CD4-positive, alpha-beta T cell treated with Interleukin-4 for 4 hours (primary cell): ENCODE results near the gene CDCP2.

Experiments used
- DNase-seq: peaks from one replicate; pipeline ENCODE4 v3.0.0-alpha.2; 2020

Gene CDCP2

DNA sequence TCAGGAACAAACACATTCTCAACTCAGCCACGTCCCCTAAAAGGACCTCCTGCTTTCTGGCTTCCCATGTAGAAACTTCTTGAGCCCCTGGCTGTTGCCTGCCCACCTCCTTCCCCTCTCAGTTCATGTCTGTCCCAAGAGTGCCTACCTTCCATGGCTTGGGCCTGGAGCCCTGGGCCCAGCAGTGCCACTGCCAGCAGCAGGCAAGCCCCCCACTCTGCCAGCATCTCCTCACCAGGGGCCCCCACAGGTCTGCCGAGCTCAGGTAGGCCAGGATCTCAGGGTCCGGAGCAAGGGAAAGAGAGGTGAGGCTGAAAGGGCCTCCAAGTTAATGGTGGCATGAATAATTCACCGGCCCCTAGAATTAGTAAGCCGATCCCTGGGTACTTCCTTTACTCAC lies at the start of gene CDCP2:
Gene CDCP2, minus strand, starts transcription at position 305 of the 400 bp plus-strand sequence. Its CDS starts 78 bp downstream, at position 227.
- no peak for DNase-seq

GRCh38 chr1:54200519-54200997 lies 47.8 kb upstream of the CDCP2 start:
- DNase-seq = no peak

GRCh38 chr1:54199765-54200518 lies 47.1 kb upstream of the CDCP2 start, which contains the start of the genes CYB5RL and MRPL37:
Gene CYB5RL, minus strand, starts transcription at chr1:54200030. Its CDS starts 4,414 bp downstream, at chr1:54195616.
Gene MRPL37, plus strand, starts transcription at chr1:54200167. Its CDS starts 77 bp downstream, at chr1:54200244.
- DNase-seq = peak; percentile 96

DNA sequence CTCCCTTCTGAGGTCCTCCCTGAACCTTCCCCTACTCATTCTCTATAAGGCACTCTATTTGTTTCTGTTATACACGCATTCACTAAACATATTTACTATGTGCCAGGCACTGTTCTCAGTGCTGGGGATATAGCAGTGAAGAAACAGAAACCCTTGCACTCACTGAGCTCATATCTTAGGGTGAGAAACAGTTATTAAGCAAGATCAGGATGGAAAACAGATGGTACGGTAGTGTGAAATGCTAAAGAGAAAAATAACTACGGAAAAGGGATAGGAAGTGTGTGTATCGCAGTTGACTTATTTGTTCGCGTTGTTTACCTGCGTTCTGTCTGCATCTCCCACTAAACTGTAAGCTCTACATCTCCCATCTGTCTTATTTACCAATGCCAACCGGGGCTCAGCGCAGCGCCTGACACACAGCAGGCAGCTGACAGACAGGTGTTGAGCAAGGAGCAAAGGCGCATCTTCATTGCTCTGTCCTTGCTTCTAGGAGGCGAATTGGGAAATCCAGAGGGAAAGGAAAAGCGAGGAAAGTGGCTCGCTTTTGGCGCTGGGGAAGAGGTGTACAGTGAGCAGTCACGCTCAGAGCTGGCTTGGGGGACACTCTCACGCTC lies 46.5 kb upstream of the CDCP2 start:
- no peak for DNase-seq

GRCh38 chr1:54193453-54193852 lies 40.7 kb upstream of the CDCP2 start:
- DNase-seq = no peak

DNA sequence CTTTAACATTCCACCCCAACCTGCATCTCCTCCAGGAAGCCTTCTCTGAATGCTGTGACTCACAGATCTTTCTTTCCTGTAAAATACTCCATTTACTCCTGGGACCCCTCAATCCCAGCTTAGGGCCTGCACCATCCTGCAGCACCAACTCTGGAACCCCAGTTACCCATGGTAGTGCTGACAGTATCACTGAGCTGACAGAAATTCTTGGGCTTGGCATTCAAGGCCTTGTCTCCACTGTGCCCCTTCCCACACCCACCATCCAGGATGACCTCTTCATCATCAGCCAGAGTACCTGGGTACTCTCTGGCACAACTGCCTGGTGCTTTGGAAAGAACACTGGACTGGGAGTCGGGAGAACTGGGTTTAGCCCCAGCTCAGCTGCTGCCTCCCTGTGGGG lies 38.7 kb upstream of the CDCP2 start:
- DNase-seq = no peak

- no peak for DNase-seq
Observed at GRCh38 chr1:54190526-54190925, 37.7 kb upstream of the CDCP2 start.

DNA sequence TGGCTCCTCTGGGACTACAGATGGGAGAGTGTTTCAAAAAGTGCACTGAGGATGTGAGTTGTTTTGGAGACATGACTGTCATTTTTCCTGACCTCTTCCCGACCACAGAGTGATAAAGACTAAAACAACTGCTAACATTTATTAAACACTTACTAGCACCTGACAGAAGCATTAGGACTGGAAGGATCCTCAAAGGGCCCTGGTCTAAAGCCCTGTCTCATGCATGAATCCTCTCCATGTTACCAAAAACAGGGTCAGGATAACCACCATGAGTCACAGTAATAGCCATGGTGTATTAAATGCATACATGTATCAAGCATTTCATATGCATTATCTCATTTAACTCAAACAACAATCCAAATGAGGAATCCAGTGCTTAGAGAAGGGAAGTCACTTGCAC lies 35.5 kb upstream of the CDCP2 start:
- no peak for DNase-seq

- no peak for DNase-seq
Observed at GRCh38 chr1:54186056-54186455, 33.3 kb upstream of the CDCP2 start.

GRCh38 chr1:54180701-54181360 lies 28.0 kb upstream of the CDCP2 start:
- DNase-seq = no peak

- no peak for DNase-seq
Observed at GRCh38 chr1:54178296-54179070, 25.7 kb upstream of the CDCP2 start.

DNA sequence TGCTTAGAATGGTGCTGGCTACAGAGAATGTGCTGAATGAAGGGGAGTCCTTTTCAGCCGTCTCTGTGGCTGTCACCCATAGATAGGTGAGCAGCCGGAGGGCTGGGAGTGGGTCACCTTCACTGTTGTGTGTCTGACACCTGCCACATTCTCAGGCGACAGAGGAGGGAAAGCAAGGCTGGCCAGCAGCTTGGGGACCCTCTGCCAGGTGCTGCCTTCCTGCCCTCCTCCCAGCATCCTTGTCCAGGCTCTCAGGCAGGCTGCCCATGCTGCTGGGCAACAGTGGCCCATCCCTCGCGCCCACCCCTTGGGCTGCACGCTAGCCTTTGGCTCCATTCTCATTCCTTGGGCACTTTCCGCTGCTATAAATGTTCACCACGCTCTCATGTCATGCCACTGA lies 24.9 kb upstream of the CDCP2 start:
- DNase-seq = no peak

DNA sequence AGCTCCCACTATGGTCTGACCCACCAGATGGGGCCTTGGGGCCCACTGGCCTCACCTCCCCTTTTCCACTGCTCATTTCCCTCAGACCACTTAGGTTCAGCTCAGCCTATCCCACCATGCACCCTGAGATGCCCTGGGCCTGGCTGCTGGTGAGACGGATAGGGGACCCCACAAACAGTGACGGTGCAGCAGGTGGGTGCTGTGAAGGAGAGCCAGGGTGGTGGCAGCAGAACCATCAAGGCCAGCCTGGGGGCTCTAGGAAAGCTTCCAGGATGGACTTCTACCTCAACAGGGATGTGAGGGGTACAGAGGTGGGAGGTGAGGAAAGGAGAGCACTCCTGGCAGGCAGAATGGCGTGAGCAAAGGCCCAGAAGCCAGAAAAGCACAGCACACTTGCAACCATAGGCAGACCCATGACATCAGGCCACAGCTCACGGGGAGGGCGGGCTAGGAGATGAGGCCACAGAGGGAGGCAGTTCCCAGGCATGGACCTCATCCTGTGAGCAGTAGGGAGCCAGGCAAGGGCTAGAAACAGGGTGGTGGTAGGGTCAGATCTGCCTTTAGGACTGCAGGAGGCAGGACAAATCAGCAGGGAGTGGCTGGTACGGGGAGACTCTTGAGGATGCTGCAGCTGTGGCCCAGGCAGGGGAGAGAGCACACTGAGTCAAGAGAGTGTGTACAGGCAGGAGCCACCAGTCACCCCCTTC lies 24.0 kb upstream of the CDCP2 start:
- no peak for DNase-seq

DNA sequence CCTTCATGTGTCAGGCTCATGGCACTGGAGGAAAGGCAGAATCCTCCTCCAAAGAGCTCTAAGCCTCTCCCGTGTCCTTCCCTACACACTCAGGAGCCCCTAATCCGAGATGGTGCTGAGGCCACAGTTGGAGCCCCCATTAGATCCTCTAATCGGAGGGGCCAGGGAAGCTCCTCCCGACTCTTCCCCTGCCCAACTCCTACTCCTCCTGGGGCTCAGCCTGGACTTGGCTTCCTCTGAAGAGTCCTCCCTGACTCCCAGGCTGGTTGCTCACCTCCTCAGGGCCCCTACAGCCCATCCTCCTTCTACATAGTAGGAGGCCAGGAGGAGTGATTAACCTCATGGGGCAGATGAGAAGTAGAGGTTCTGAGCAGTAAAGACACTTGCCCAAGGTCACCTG lies 21.3 kb upstream of the CDCP2 start:
- no peak for DNase-seq

GRCh38 chr1:54173681-54174080 lies 20.9 kb upstream of the CDCP2 start:
- no peak for DNase-seq

DNA sequence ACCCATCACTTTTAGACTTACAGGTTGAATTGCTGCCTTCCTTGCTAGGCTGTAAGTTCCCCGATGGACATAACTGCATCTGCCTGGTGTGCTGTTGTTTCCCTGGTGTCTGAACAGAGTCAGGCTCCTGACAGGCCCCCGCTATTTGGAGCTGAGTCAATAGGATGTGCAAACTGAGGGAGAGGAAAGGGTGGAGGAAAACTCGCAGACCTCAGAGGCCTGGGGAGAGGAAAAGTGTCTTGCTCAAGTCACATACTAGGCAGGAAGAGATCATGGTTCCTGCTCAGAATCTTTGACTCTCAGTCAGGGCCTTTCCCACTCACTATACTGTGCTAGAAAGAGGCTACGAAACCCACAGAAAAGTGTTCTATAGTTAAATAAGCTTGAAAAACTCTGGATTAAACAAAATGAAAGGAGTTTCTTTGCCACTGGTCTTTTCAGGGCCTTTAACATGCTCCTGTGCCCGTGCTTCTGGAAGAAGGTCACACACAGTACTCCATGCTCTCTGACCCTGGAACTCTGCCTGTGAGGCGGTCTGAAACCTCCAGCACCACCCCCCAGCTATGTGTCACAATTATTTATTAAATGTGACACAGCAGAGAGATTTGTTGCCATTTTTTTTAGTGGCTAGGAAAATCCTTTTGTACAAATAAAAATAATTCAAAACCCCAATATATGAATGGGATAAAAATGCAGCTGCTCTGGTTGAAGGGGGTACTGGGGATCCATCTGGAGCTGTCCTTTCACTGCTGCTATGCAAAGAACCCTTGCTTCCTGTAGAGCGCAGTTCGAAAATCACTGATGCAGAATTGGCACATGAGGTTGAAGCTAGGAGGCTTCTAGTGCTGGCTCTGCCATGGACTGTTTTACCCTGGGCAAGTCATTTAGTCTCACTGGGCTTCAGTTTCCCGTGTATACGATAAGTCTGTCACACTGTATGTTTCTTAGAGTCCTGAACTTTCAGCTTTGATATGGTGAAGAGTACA lies 20.1 kb upstream of the CDCP2 start:
- DNase-seq = no peak

- no peak for DNase-seq
Observed at GRCh38 chr1:54171606-54172005, 18.8 kb upstream of the CDCP2 start.

- DNase-seq = no peak
Observed at GRCh38 chr1:54171016-54171415, 18.2 kb upstream of the CDCP2 start.

- DNase-seq = no peak
Observed at GRCh38 chr1:54169068-54169467, 16.3 kb upstream of the CDCP2 start.

GRCh38 chr1:54168206-54168965 lies 15.6 kb upstream of the CDCP2 start:
- no peak for DNase-seq
